GM12892 (cell line): ENCODE results near the gene PRRT2.

ENCODE experiments used
- POLR2A ChIP-seq: IDR thresholded peaks from 2 replicates; pipeline ENCODE4 v1.6.1; 2011; ENCODE audit warnings: low read depth, low read length, control low read depth
- POLR2AphosphoS5 ChIP-seq: IDR thresholded peaks from 2 replicates; pipeline ENCODE4 v1.6.1; 2011; ENCODE audit warnings: low read depth, low read length, control low read depth

GRCh38 chr16:29804455-29805231 is 7.3 kb upstream of the PRRT2 start:
- TF ChIP-seq POLR2AphosphoS5: peak; percentile 71; the same call in 1 of the 2 replicates
- TF ChIP-seq POLR2A: peak; percentile 12; the same call in 1 of the 2 replicates
